Measurements from ENCODE around the gene RAP1GDS1. TPM values are rescaled to one million over a fixed set of nuclear protein-coding genes. Genes with fewer than 3 reads are reported as not detected.

RAP1GDS1 gene
- total and polyA plus RNA-seq, 12 donors, result 5.9 to 38.1 (median 22.8) TPM

DNA sequence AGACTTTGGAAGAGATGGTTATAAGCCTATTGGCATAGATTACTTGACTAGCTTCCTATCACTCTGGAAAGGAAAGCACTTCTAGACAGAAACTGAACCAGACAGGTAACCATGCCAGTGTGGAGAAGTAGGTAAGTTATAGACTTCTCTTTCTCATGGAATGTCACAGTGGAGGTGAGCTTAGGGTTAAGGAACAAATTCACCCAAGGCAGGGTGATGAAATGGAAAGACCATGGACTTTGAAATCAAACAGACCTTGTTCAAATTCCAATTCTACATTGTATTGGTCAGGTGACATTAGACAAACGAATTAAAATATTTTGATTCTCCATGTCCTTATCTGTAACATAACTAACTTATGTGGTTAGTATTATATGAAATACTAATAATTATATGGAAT, 7.7 kb upstream of the RAP1GDS1 start:
- H3K4me3 ChIP-seq, result no peak overlapping the region
- no peak overlapping the region for H3K27ac ChIP-seq
- H3K27me3 ChIP-seq, result no peaks in the 10 kb centered on the region
- no peaks in the 10 kb centered on the region for H3K9me3 ChIP-seq (replicated peaks in 1 of 3)
- no peaks in the 10 kb centered on the region for H3K4me1 ChIP-seq (replicated peaks in 1 of 2)
- WGBS, 4 donors, result 68 to 84% (median 68%) methylated on average over 1 of the region's 1 CpG
- no peaks in the 10 kb centered on the region for H3K36me3 ChIP-seq (replicated peaks in 1 of 2)
- no peak for DNase-seq
- intact Hi-C loops (cut with DNase I), result no loop called here
- TF ChIP-seq POLR2A (IDR thresholded peaks at IDR 0.05), result no peak
- TF ChIP-seq, protein P1, sequence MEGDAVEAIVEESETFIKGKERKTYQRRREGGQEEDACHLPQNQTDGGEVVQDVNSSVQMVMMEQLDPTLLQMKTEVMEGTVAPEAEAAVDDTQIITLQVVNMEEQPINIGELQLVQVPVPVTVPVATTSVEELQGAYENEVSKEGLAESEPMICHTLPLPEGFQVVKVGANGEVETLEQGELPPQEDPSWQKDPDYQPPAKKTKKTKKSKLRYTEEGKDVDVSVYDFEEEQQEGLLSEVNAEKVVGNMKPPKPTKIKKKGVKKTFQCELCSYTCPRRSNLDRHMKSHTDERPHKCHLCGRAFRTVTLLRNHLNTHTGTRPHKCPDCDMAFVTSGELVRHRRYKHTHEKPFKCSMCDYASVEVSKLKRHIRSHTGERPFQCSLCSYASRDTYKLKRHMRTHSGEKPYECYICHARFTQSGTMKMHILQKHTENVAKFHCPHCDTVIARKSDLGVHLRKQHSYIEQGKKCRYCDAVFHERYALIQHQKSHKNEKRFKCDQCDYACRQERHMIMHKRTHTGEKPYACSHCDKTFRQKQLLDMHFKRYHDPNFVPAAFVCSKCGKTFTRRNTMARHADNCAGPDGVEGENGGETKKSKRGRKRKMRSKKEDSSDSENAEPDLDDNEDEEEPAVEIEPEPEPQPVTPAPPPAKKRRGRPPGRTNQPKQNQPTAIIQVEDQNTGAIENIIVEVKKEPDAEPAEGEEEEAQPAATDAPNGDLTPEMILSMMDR (IDR thresholded peaks at IDR 0.05), result no peak

DNA sequence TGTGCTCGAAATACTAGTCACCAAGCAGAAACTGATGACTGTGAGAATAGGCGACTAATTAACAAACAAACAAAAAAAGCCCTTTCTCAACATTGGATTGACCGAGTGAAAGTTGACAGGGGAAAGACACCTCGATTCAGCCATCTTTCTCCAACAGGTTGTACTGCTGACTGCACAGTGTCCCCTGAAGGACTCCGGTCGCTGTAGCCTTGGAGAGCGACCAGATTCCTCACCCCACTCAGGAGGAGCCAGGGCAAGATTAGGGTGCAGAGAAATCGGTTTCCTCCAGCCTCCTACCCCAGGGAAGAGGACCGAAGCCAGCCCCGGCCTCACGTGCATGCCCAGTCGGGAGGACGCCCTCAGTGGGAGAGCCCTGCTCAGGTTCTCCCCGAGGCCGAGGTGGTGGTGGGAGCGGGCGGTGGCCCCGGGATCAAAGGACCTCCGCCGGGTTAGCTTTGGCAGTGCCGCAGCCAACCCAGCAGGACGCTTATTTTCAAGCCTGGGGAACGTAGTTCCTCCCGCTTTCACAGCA, 1.1 kb upstream of the RAP1GDS1 start:
- DNase-seq, result peak in 6 of 7 donors; percentile 48 to 69 (median 56)
- H3K36me3 ChIP-seq (replicated peaks in 1 of 2), result no peaks in the 10 kb centered on the region
- TF ChIP-seq, protein P1 (IDR thresholded peaks at IDR 0.05), result no peak
- TF ChIP-seq POLR2A (IDR thresholded peaks at IDR 0.05), result no peak
- no peaks in the 10 kb centered on the region for H3K9me3 ChIP-seq (replicated peaks in 1 of 3)
- peaks cover 12 to 18% of the 10 kb centered on the region in 2 donors for H3K4me1 ChIP-seq (replicated peaks in 1 of 2)
- H3K27ac ChIP-seq, result peak overlapping the region; percentile 70 to 99 (median 98)
- 1 to 3% (median 2%) methylated on average over 8 to 24 of the region's 24 CpGs for WGBS, 4 donors
- no peaks in the 10 kb centered on the region for H3K27me3 ChIP-seq
- intact Hi-C loops (cut with DNase I), result no loop called here
- peak overlapping the region; percentile 19 to 95 (median 74) for H3K4me3 ChIP-seq

DNA sequence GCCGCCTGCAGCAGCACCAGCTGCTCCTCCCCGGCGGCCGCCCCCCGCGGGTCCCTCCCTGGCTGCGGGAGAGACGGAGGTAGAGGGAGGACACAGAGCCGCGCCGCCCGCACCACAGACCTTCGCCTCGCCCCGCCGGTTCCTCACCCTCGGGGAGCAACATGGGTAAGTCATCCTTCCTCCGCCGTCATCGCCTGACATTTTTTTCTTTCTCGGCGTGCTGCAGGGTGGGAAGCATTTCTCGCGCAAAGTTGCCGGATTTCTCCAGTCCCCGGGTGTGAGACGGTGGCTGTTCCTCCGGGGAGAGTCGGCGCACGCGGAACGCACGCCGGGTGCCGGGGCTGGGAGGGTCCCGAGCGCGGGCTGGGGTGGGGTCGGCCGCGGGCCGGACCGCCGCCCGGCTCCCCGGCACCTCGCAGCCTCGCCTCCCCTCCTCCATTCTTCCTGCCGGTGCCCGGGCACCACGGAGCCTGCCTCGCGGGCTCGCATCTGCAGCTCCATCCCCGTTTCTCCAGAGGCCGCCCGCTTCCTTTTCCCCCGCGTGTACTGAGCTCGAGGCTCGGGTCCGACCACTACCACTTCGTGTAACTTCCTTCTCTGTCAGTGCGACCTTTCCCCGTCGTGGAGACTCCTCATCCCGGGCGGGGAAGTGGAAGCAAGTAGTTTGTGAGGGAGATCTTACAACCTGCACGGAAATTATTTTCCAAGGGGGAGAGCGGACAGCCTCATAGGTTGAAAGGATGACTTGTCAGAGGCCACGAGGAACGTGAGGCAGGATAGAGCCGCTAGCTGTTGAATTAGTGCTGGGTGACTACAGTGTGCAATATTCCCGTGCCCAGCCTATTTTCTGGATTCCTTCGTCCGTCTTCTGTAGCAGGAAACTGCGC, 464 bp downstream of the RAP1GDS1 start:
- peak overlapping the region in 4 of 5 donors; percentile 85 to 98 (median 88) for H3K27ac ChIP-seq
- H3K4me3 ChIP-seq, result peak overlapping the region; percentile 56 to 94 (median 71)
- no peaks in the 10 kb centered on the region for H3K36me3 ChIP-seq (replicated peaks in 1 of 2)
- TF ChIP-seq, protein P1 (IDR thresholded peaks at IDR 0.05), result no peak
- peak in 1 of 2 donors; percentile 14 for TF ChIP-seq POLR2A (IDR thresholded peaks at IDR 0.05)
- no peaks in the 10 kb centered on the region for H3K9me3 ChIP-seq (replicated peaks in 1 of 3)
- peaks cover 12 to 18% of the 10 kb centered on the region in 2 donors for H3K4me1 ChIP-seq (replicated peaks in 1 of 2)
- peak; percentile 44 to 75 (median 59) for DNase-seq
- intact Hi-C loops (cut with DNase I), result no loop called here
- no peaks in the 10 kb centered on the region for H3K27me3 ChIP-seq
- 0 to 1% (median 1%) methylated on average over 20 to 78 of the region's 78 CpGs for WGBS, 4 donors

DNA sequence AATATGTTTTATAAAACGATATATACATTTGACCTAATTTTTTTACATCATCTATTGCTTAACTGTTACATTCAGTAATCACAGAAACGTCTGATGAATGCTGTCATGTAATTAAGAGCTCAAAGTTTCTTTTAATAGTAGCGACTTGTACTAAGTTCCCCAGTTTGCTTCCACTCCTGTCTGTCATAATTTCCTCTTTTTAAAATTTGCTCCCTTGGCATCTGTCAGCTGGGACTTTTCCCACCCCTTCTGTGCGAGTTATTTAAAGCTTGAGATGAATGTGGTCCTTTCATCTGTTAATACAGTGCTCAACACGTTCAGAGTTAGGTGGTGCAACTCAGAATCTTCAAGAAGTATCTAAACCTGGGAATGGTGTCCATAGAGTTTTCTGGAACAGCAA, 1.2 kb downstream of the RAP1GDS1 start:
- peak overlapping the region in 2 of 4 donors; percentile 69 to 73 for H3K4me3 ChIP-seq
- no peaks in the 10 kb centered on the region for H3K27me3 ChIP-seq
- no peak for TF ChIP-seq POLR2A (IDR thresholded peaks at IDR 0.05)
- TF ChIP-seq, protein P1 (IDR thresholded peaks at IDR 0.05), result no peak
- 16 to 25% (median 18%) methylated on average over 5 of the region's 5 CpGs for WGBS, 4 donors
- peaks cover 12 to 18% of the 10 kb centered on the region in 2 donors for H3K4me1 ChIP-seq (replicated peaks in 1 of 2)
- H3K27ac ChIP-seq, result peak overlapping the region in 4 of 5 donors; percentile 85 to 98 (median 88)
- H3K9me3 ChIP-seq (replicated peaks in 1 of 3), result no peaks in the 10 kb centered on the region
- intact Hi-C loops (cut with DNase I), result no loop called here
- no peaks in the 10 kb centered on the region for H3K36me3 ChIP-seq (replicated peaks in 1 of 2)
- no peak for DNase-seq

Data from adrenal gland (tissue), 12 donors.